IMR-90 (cell line): ENCODE data around the gene KNL1. TPM values are rescaled to one million over a fixed set of nuclear protein-coding genes. Genes with fewer than 3 reads are reported as not detected.

Experiments used
- ATAC-seq: fragments of 200-7000 bp; cut with Tn5 transposase; 2 replicates; pipeline ENCODE4 v1.9.1; 2020; ENCODE audit warnings: low read depth, mild to moderate bottlenecking, moderate library complexity
- BruUV-seq: library from RNA; stranded (reverse); fragments of 400-500 nt; replicated peaks from 2 replicates; lab custom pipeline; 2021; lab: Mats Ljungman, UMichigan
- CTCF ChIA-PET: fragments of 300-600 bp; formaldehyde crosslinking; extraction: SDS; loops from one replicate; lab custom pipeline; 2021; ENCODE audit warnings: antibody characterized with exemption; lab: Yijun Ruan, JAX
- POLR2A ChIA-PET: fragments of 300-600 bp; sonication (Branson Sonifier 250); formaldehyde crosslinking; loops from one replicate; lab custom pipeline; 2022; ENCODE audit warnings: antibody characterized with exemption; ENCODE audit not compliant: unreplicated experiment; lab: Charles Lee
- DNase-seq: peaks from one replicate; pipeline ENCODE4 v3.0.0; 2013
- H2AFZ ChIP-seq: replicated peaks from 2 replicates; pipeline ENCODE3; 2013; ENCODE audit warnings: low read length, mild to moderate bottlenecking; ENCODE audit not compliant: poor library complexity
- H2AK5ac ChIP-seq: 2 replicates; pipeline ENCODE4 v1.6.1; 2013; ENCODE audit warnings: low read depth, low read length, inconsistent platforms
- H2AK9ac ChIP-seq: replicated peaks from 2 replicates; pipeline ENCODE3; 2013; ENCODE audit warnings: mild to moderate bottlenecking, low read depth, low read length, moderate library complexity; ENCODE audit not compliant: poor library complexity
- H2BK120ac ChIP-seq: 2 replicates; pipeline ENCODE4 v1.6.1; 2013; ENCODE audit warnings: low read depth, low read length, inconsistent platforms
- H2BK15ac ChIP-seq: 3 replicates; pipeline ENCODE4 v1.6.1; 2013; ENCODE audit warnings: low read depth, low read length, inconsistent platforms
- H2BK20ac ChIP-seq: 2 replicates; pipeline ENCODE4 v1.6.1; 2013; ENCODE audit warnings: low read depth, mild to moderate bottlenecking, inconsistent platforms, low read length, moderate library complexity
- H2BK5ac ChIP-seq: 2 replicates; pipeline ENCODE4 v1.6.1; 2013; ENCODE audit warnings: mild to moderate bottlenecking, low read depth, low read length, inconsistent platforms; ENCODE audit not compliant: poor library complexity, severe bottlenecking
- H3K14ac ChIP-seq: replicated peaks from 2 replicates; pipeline ENCODE4 v1.6.1; 2013; ENCODE audit warnings: low read depth, low read length, inconsistent platforms
- H3K18ac ChIP-seq: 2 replicates; pipeline ENCODE4 v1.6.1; 2013; ENCODE audit warnings: low read depth, low read length, control low read depth
- H3K23ac ChIP-seq: 2 replicates; pipeline ENCODE4 v1.6.1; 2013; ENCODE audit warnings: low read depth, low read length, inconsistent platforms
- H3K27ac ChIP-seq: 2 replicates; pipeline ENCODE4 v1.5.1; 2013; ENCODE audit warnings: mild to moderate bottlenecking, control low read depth, low read length; ENCODE audit not compliant: insufficient read depth
- H3K27me3 ChIP-seq: 2 replicates; pipeline ENCODE4 v1.6.1; 2013; ENCODE audit warnings: low read length; ENCODE audit not compliant: control insufficient read depth, insufficient read depth
- H3K36me3 ChIP-seq: 2 replicates; pipeline ENCODE4 v1.6.1; 2013; ENCODE audit warnings: low read length, mixed read lengths; ENCODE audit not compliant: control insufficient read depth, insufficient read depth
- H3K4ac ChIP-seq: 2 replicates; pipeline ENCODE4 v1.6.1; 2013; ENCODE audit warnings: low read depth, low read length, inconsistent platforms
- H3K4me1 ChIP-seq: 2 replicates; pipeline ENCODE4 v1.6.1; 2013; ENCODE audit warnings: low read length, mixed read lengths; ENCODE audit not compliant: control insufficient read depth, insufficient read depth
- H3K4me2 ChIP-seq: 2 replicates; pipeline ENCODE4 v1.6.1; 2013; ENCODE audit warnings: low read depth, mild to moderate bottlenecking, control low read depth, low read length, moderate library complexity
- H3K4me3 ChIP-seq: 2 replicates; pipeline ENCODE4 v1.5.1; 2013; ENCODE audit warnings: low read depth, mild to moderate bottlenecking, control low read depth, low read length, moderate library complexity; ENCODE audit not compliant: insufficient read depth
- H3K56ac ChIP-seq: 2 replicates; pipeline ENCODE4 v1.6.1; 2013; ENCODE audit warnings: low read length, inconsistent platforms; ENCODE audit not compliant: insufficient read depth; ENCODE audit errors: extremely low read depth
- H3K79me1 ChIP-seq, 2 experiments: 2 replicates each; pipeline ENCODE4 v1.6.1; 2013; ENCODE audit warnings: low read length in 2 of 2, inconsistent platforms in 1 of 2, low read depth in 1 of 2
- H3K9ac ChIP-seq: 2 replicates; pipeline ENCODE4 v1.6.1; 2013; ENCODE audit warnings: low read depth, low read length, control low read depth
- H3K9me1 ChIP-seq: 2 replicates; pipeline ENCODE4 v1.6.1; 2013; ENCODE audit warnings: low read length, inconsistent platforms; ENCODE audit not compliant: insufficient read depth
- H3K9me3 ChIP-seq: 2 replicates; pipeline ENCODE4 v1.6.1; 2013; ENCODE audit warnings: low read length; ENCODE audit not compliant: control insufficient read depth, insufficient read depth
- H4K20me1 ChIP-seq: 2 replicates; pipeline ENCODE4 v1.6.1; 2013; ENCODE audit warnings: low read length, inconsistent platforms; ENCODE audit not compliant: insufficient read depth
- H4K5ac ChIP-seq: 2 replicates; pipeline ENCODE4 v1.6.1; 2013; ENCODE audit warnings: mild to moderate bottlenecking, low read depth, low read length, control low read depth
- H4K8ac ChIP-seq, 2 experiments: 2 replicates each; pipeline ENCODE4 v1.6.1; 2013; ENCODE audit warnings: low read depth in 2 of 2, low read length in 2 of 2, control low read depth in 1 of 2, inconsistent platforms in 1 of 2
- H4K91ac ChIP-seq: 2 replicates; pipeline ENCODE4 v1.6.1; 2013; ENCODE audit warnings: low read depth, low read length, inconsistent platforms; ENCODE audit not compliant: insufficient read depth
- BHLHE40 ChIP-seq: fragments of 150-350 bp; IDR thresholded peaks from 2 replicates; pipeline ENCODE4 v1.6.1; 2016; ENCODE audit warnings: mild to moderate bottlenecking, low read depth, low read length
- CHD1 ChIP-seq: IDR thresholded peaks from 2 replicates; pipeline ENCODE4 v1.6.1; 2012; ENCODE audit warnings: low read depth, low read length, improper control_type of control experiment
- FOS ChIP-seq: fragments of 150-350 bp; IDR thresholded peaks from 2 replicates; pipeline ENCODE4 v1.6.1; 2016; ENCODE audit warnings: low read depth, low read length
- MAFK ChIP-seq: IDR thresholded peaks from 2 replicates; pipeline ENCODE4 v1.6.1; 2012; ENCODE audit warnings: low read depth, low read length, improper control_type of control experiment
- MAZ ChIP-seq: IDR thresholded peaks from 2 replicates; pipeline ENCODE4 v1.6.1; 2012; ENCODE audit warnings: low read depth, mild to moderate bottlenecking, low read length, improper control_type of control experiment, moderate library complexity, borderline replicate concordance
- POLR2A ChIP-seq: IDR thresholded peaks from 2 replicates; pipeline ENCODE4 v1.6.1; 2012; ENCODE audit warnings: mild to moderate bottlenecking, low read depth, low read length
- RAD21 ChIP-seq: IDR thresholded peaks from 2 replicates; pipeline ENCODE4 v1.6.1; 2012; ENCODE audit warnings: low read length, improper control_type of control experiment
- RCOR1 ChIP-seq: IDR thresholded peaks from 2 replicates; pipeline ENCODE4 v1.6.1; 2012; ENCODE audit warnings: mild to moderate bottlenecking, low read length, improper control_type of control experiment; ENCODE audit not compliant: insufficient replicate concordance
- RFX5 ChIP-seq: IDR thresholded peaks from 2 replicates; pipeline ENCODE4 v1.8.0; 2012; ENCODE audit warnings: low read depth, mild to moderate bottlenecking, low read length, moderate library complexity
- SMC3 ChIP-seq: fragments of 150-350 bp; IDR thresholded peaks from 2 replicates; pipeline ENCODE4 v1.6.1; 2016; ENCODE audit warnings: low read depth, mild to moderate bottlenecking, antibody characterized with exemption, low read length, moderate library complexity
- USF2 ChIP-seq: fragments of 150-350 bp; IDR thresholded peaks from 2 replicates; pipeline ENCODE4 v1.6.1; 2017; ENCODE audit warnings: mild to moderate bottlenecking, antibody characterized with exemption, low read length, low read depth
- WGBS, 2 experiments: methylation state at CpG; one replicate each; pipeline versions ENCODE4 v1.1.5 to v1.1.7; 2013; ENCODE audit warnings: missing lambda C conversion rate in 2 of 2; ENCODE audit not compliant: insufficient read length in 1 of 2; ENCODE audit errors: extremely low coverage in 2 of 2; 5-methylcytosine and 5-hydroxymethylcytosine counted together
- dilution Hi-C: fragments of 300-500 bp; cut with HindIII; formaldehyde crosslinking; loops from one replicate; pipeline ENCODE4 v1.14.3; 2018; ENCODE audit warnings: low sequenced_read_pairs; ENCODE audit not compliant: unreplicated experiment
- in situ Hi-C: fragments of 300-500 bp; cut with MboI; formaldehyde crosslinking; loops from 3 replicates; pipeline ENCODE4 v1.14.3; 2019; ENCODE audit warnings: low sequenced_read_pairs, inconsistent platforms, mixed read lengths
- intact Hi-C: fragments of 100-400 bp; cut with micrococcal nuclease; formaldehyde crosslinking; loops from 2 replicates; pipeline ENCODE4 v1.10.0; 2022
- polyA plus RNA-seq, 3 experiments: library from polyadenylated mRNA; depleted of rRNA; stranded (reverse); fragments of >200 nt; gene quantifications; 2 replicates each; pipeline ENCODE4 v1.2.3, GENCODE V29; 2012; ENCODE audit warnings: low replicate concordance in 1 of 3
- total RNA-seq: library from RNA; depleted of rRNA; stranded (reverse); fragments of >200 nt; gene quantifications from 2 replicates; pipeline ENCODE4 v1.2.3, GENCODE V29; 2012

KNL1 gene
- total and polyA plus RNA-seq, 2 of the 4 experiments (the other 2 are of a cell fraction) = 3.1 to 25.1 TPM

- TF ChIP-seq BHLHE40 (no peak), MAZ (no peak), CHD1 (no peak), SMC3 (no peak), POLR2A (no peak), FOS (no peak), RCOR1 (no peak), MAFK (no peak), RFX5 (no peak), USF2 (no peak), RAD21 (no peak)
- in situ Hi-C loops (no loop called here), intact Hi-C loops (no loop called here), dilution Hi-C loops (no loop called here)
- Histone ChIP-seq H3K4me3 (no peak overlapping the region), H2AFZ (no peak overlapping the region), H4K8ac (no peak overlapping the region), H3K36me3 (peaks cover 6% of the 10 kb centered on the region), H3K9me1 (0 out of 2 replicates have a peak, but pooled peaks cover 5% of the 10 kb centered on the region), H4K91ac (no peak overlapping the region), H3K4me2 (no peak overlapping the region), H3K79me1 (peaks cover 10 to 30% of the 10 kb centered on the region in 2 experiments), H3K9me3 (no peaks in the 10 kb centered on the region), H2BK120ac (no peak overlapping the region), H2BK20ac (no peak overlapping the region), H3K56ac (no peak overlapping the region), H2AK9ac (no peak overlapping the region), H2BK5ac (no peak overlapping the region), H3K9ac (no peak overlapping the region), H3K27me3 (no peaks in the 10 kb centered on the region), H3K4me1 (no peaks in the 10 kb centered on the region), H4K5ac (no peak overlapping the region), H3K14ac (no peak overlapping the region), H2BK15ac (no peak overlapping the region), H3K18ac (no peak overlapping the region), H2AK5ac (no peak overlapping the region), H3K4ac (no peak overlapping the region), H3K23ac (no peak overlapping the region), H3K27ac (no peak overlapping the region), H4K20me1 (no peaks in the 10 kb centered on the region)
- POLR2A ChIA-PET = no interaction called here
- CTCF ChIA-PET = no interaction called here
- no peak for ATAC-seq
- BruUV-seq = no TSS peak
- 96% methylated on average over 4 of the region's 6 CpGs; no CpG with 5 or more reads in 1 of the 2 experiments for WGBS, 2 experiments
- no peak for DNase-seq
Measured at GRCh38 chr15:40558952-40559742, 34.9 kb upstream of the KNL1 start.
